Tibial nerve (tissue), 4 donors: ENCODE data around the gene KBTBD4. TPM values are rescaled to one million over a fixed set of nuclear protein-coding genes. Genes with fewer than 3 reads are reported as not detected.

Experiments
- DNase-seq, 2 donors: peaks; one replicate each; pipeline ENCODE4 v3.0.0-alpha.2; 2019; ENCODE audit warnings: low spot score in 2 of 2
- H3K27ac ChIP-seq, 4 donors: fragments of 200-600 bp; sonication (generic) in 3 of 4; one replicate each; pipeline ENCODE4 v1.5.1; 2017 to 2019; ENCODE audit warnings: mild to moderate bottlenecking in 1 of 4
- H3K27me3 ChIP-seq, 2 donors: fragments of 200-600 bp; sonication (generic) in 1 of 2; one replicate each; pipeline versions ENCODE4 v1.5.1 to v1.6.0; 2017 to 2019
- H3K36me3 ChIP-seq, 3 donors: fragments of 200-600 bp; sonication (generic); one replicate each; pipeline ENCODE4 v1.5.1; 2018 to 2019
- H3K4me1 ChIP-seq, 4 donors: fragments of 200-600 bp; sonication (generic) in 3 of 4; one replicate each; pipeline ENCODE4 v1.5.1; 2017 to 2019
- H3K4me3 ChIP-seq, 4 donors: fragments of 200-600 bp; sonication (generic) in 3 of 4; one replicate each; pipeline ENCODE4 v1.5.1; 2017 to 2019; ENCODE audit warnings: mild to moderate bottlenecking in 1 of 4, moderate library complexity in 1 of 4
- H3K9me3 ChIP-seq, 4 donors: fragments of 200-600 bp; sonication (generic) in 3 of 4; one replicate each; pipeline ENCODE4 v1.5.1; 2017 to 2019
- CTCF ChIP-seq, 5 experiments: fragments of 200-600 bp in 3 of 5; fragments of 450-650 bp in 2 of 5; sonication (generic) in 3 of 5; IDR thresholded peaks; one replicate each; pipeline ENCODE4 v1.5.1; 2016 to 2019; ENCODE audit warnings: antibody characterized with exemption in 5 of 5, mild to moderate bottlenecking in 3 of 5, moderate library complexity in 2 of 5
- EP300 ChIP-seq, 2 donors: sonication (generic); formaldehyde crosslinking; IDR thresholded peaks; one replicate each; pipeline ENCODE4 v1.6.1; 2017; ENCODE audit warnings: antibody characterized with exemption in 2 of 2, mild to moderate bottlenecking in 1 of 2
- POLR2A ChIP-seq, 2 donors: fragments of 450-650 bp; IDR thresholded peaks; one replicate each; pipeline ENCODE4 v1.6.1; 2017; ENCODE audit warnings: antibody characterized with exemption in 2 of 2, mild to moderate bottlenecking in 2 of 2, moderate library complexity in 2 of 2
- whole genome bisulfite sequencing, 2 donors: methylation state at CpG; one replicate each; pipeline ENCODE4 v1.1.5; 2018; 5-methylcytosine and 5-hydroxymethylcytosine counted together
- total RNA-seq, 4 donors: library from RNA; depleted of rRNA; stranded (reverse); fragments of >200 nt; gene quantifications; one replicate each; pipeline ENCODE4 v1.1.0, GENCODE V29; 2016

The KBTBD4 gene
- total RNA-seq, 4 donors from 2014 or later = 18.0 to 20.8 (median 19.5) TPM

- no peaks in the 10 kb centered on the region for H3K27me3 ChIP-seq
- 81 to 87% methylated on average over 3 of the region's 3 CpGs for WGBS, 2 donors
Observed at GRCh38 chr11:47570651-47571356, 8.0 kb downstream of the KBTBD4 start.

GRCh38 chr11:47569646-47570045 is 9.1 kb downstream of the KBTBD4 start:
- TF ChIP-seq POLR2A (IDR thresholded peaks at IDR 0.05) (no peak), EP300 (IDR thresholded peaks at IDR 0.05) (no peak), CTCF (IDR thresholded peaks at IDR 0.05) (no peak)
- H3K4me3 ChIP-seq = no peak overlapping the region
- DNase-seq = no peak
- H3K36me3 ChIP-seq = peaks cover 3 to 63% (median 8%) of the 10 kb centered on the region in 3 donors
- no peaks in the 10 kb centered on the region for H3K27me3 ChIP-seq
- 99% methylated on average over 7 of the region's 7 CpGs for WGBS, 2 donors
- peaks cover 0 to 43% (median 8%) of the 10 kb centered on the region in 4 donors for H3K4me1 ChIP-seq
- H3K9me3 ChIP-seq = no peaks in the 10 kb centered on the region
- H3K27ac ChIP-seq = no peak overlapping the region

More at GRCh38 chr11:47570651-47571356, 8.0 kb downstream of the KBTBD4 start:
- Histone ChIP-seq H3K4me1 (peaks cover 0 to 37% (median 6%) of the 10 kb centered on the region in 4 donors), H3K27ac (no peak overlapping the region), H3K4me3 (no peak overlapping the region), H3K36me3 (peaks cover 3 to 74% (median 8%) of the 10 kb centered on the region in 3 donors), H3K9me3 (no peaks in the 10 kb centered on the region)
- TF ChIP-seq POLR2A (IDR thresholded peaks at IDR 0.05) (no peak), EP300 (IDR thresholded peaks at IDR 0.05) (no peak), CTCF (IDR thresholded peaks at IDR 0.05) (no peak)
- DNase-seq = no peak

- Histone ChIP-seq H3K36me3 (peaks cover 0 to 29% (median 0%) of the 10 kb centered on the region in 3 donors), H3K4me1 (peaks cover 0 to 21% (median 8%) of the 10 kb centered on the region in 4 donors), H3K27me3 (no peaks in the 10 kb centered on the region), H3K9me3 (no peaks in the 10 kb centered on the region), H3K27ac (peak overlapping the region; percentile 75 to 93 (median 88)), H3K4me3 (peak overlapping the region; percentile 78 to 81 (median 80))
- DNase-seq = no peak
- no peak for TF ChIP-seq EP300 (IDR thresholded peaks at IDR 0.05)
- no peak for TF ChIP-seq POLR2A (IDR thresholded peaks at IDR 0.05)
- TF ChIP-seq CTCF (IDR thresholded peaks at IDR 0.05) = no peak
- WGBS, 2 donors = 59 to 62% methylated on average over 17 of the region's 17 CpGs
Observed at GRCh38 chr11:47566149-47566698, 12.5 kb downstream of the KBTBD4 start.

GRCh38 chr11:47565340-47566148 is 13.2 kb downstream of the KBTBD4 start, which contains the start of gene PTPMT1:
Gene PTPMT1, plus strand, starts transcription at chr11:47565599. Its CDS starts 24 bp downstream, at chr11:47565623.
- Histone ChIP-seq H3K4me3 (peak within 1 kb of the TSS; percentile 78 to 81 (median 80)), H3K27me3 (no peaks in the 10 kb centered on the region), H3K9me3 (no peaks in the 10 kb centered on the region), H3K27ac (peak within 1 kb of the TSS; percentile 75 to 93 (median 88)), H3K4me1 (peaks cover 0 to 21% (median 8%) of the 10 kb centered on the region in 4 donors), H3K36me3 (peaks cover 0 to 22% (median 0%) of the 10 kb centered on the region in 3 donors)
- WGBS, 2 donors = 2 to 7% methylated on average over 12 to 32 of the region's 86 CpGs
- TF ChIP-seq CTCF (IDR thresholded peaks at IDR 0.05) = no peak
- TF ChIP-seq POLR2A (IDR thresholded peaks at IDR 0.05) = peak in 1 of 2 donors; percentile 45
- DNase-seq = peak in 1 of 2 donors; percentile 31
